SU-DHL-6 (cell line): ENCODE measurements around the gene TRPM8.
"Not testable (repeated sequence)": the region's sequence is repeated elsewhere in the genome, so short reads cannot be mapped to it uniquely, and the experiment has no call there.

Experiments used
- H2AFZ ChIP-seq: fragments of 200-600 bp; sonication (generic); 2 replicates; pipeline ENCODE4 v1.6.1; 2014; ENCODE audit warnings: low read depth, mild to moderate bottlenecking, moderate library complexity, mixed read lengths, antibody characterized with exemption, low read length; ENCODE audit not compliant: severe bottlenecking
- H3F3A ChIP-seq: fragments of 200-600 bp; shearing (Covaris generic); 2 replicates; pipeline ENCODE4 v1.6.0; 2016; ENCODE audit warnings: antibody characterized with exemption, mild to moderate bottlenecking; ENCODE audit not compliant: insufficient read depth
- H3K27ac ChIP-seq: fragments of 200-600 bp; sonication (generic); 2 replicates; pipeline ENCODE4 v1.5.1; 2016; ENCODE audit warnings: low read depth, mild to moderate bottlenecking, low read length, moderate library complexity, mixed read lengths
- H3K27me3 ChIP-seq: fragments of 200-600 bp; sonication (generic), shearing (Covaris generic); 2 replicates; pipeline ENCODE4 v1.6.0; 2014; ENCODE audit warnings: mild to moderate bottlenecking, low read length
- H3K36me3 ChIP-seq: fragments of 200-600 bp; sonication (generic); 2 replicates; pipeline ENCODE4 v1.6.1; 2014; ENCODE audit warnings: mild to moderate bottlenecking, low read length, mixed read lengths
- H3K4me2 ChIP-seq: fragments of 300-600, 200-600 bp; shearing (Covaris generic), sonication (generic); 2 replicates; pipeline ENCODE4 v1.6.0; 2014; ENCODE audit warnings: low read length, low read depth, mild to moderate bottlenecking; ENCODE audit not compliant: poor library complexity, severe bottlenecking
- H3K4me3 ChIP-seq: fragments of 200-600 bp; sonication (generic); 2 replicates; pipeline ENCODE4 v1.5.1; 2014; ENCODE audit warnings: antibody characterized with exemption, low read length, mild to moderate bottlenecking, mixed read lengths; ENCODE audit not compliant: insufficient read depth, poor library complexity, severe bottlenecking
- H3K79me2 ChIP-seq: fragments of 200-600 bp; sonication (generic); 2 replicates; pipeline ENCODE4 v1.6.1; 2014; ENCODE audit warnings: mild to moderate bottlenecking, low read length, moderate library complexity; ENCODE audit not compliant: insufficient read depth
- H3K9ac ChIP-seq: fragments of 200-600 bp; sonication (generic); 2 replicates; pipeline ENCODE4 v1.7.0; 2014; ENCODE audit warnings: mild to moderate bottlenecking, low read length
- H3K9me2 ChIP-seq: fragments of 200-600 bp; sonication (generic); replicated peaks from 2 replicates; pipeline ENCODE4 v1.6.1; 2014; ENCODE audit warnings: low read length; ENCODE audit not compliant: insufficient read depth
- H3K9me3 ChIP-seq: fragments of 200-600 bp; sonication (generic); 2 replicates; pipeline ENCODE4 v1.6.1; 2014; ENCODE audit warnings: low read length, mixed read lengths; ENCODE audit not compliant: insufficient read depth
- H4K20me1 ChIP-seq: fragments of 200-600 bp; sonication (generic); 2 replicates; pipeline ENCODE4 v1.6.1; 2014; ENCODE audit warnings: low read depth, mild to moderate bottlenecking, antibody characterized with exemption, low read length, moderate library complexity, mixed read lengths
- EZH2phosphoT487 ChIP-seq: fragments of 200-600 bp; sonication (generic), shearing (Covaris generic); conservative IDR thresholded peaks from 2 replicates; pipeline ENCODE4 v1.6.1; 2018; ENCODE audit warnings: mild to moderate bottlenecking, antibody characterized with exemption, low read length, moderate library complexity, mixed read lengths
- TF ChIP-seq, protein P1 (sequence below): fragments of 200-600 bp; sonication (generic); IDR thresholded peaks from one replicate; pipeline ENCODE4 v1.5.1; 2017; ENCODE audit warnings: antibody characterized with exemption, mild to moderate bottlenecking, low read length, moderate library complexity; ENCODE audit not compliant: insufficient read depth, poor library complexity, severe bottlenecking

TRPM8 gene

DNA sequence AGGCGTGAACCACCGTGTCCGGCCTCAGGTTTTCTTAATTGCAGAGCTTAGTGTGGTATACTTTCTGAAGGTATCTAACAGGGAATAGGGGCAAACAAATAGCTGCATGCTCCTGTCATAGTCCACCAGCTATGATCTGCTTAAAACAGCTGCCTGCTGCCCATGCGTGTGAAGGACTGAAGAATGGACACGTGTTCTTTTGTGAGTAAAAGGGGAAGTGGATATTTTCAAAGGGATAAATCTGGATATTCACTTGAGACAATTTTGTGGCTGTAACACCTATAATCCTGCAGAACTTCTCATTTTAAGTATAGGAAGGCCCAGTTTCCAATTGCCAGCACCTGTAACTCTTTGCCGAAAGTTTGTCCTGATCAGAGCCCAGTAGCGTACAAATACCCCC, 44.7 kb downstream of the TRPM8 start:
- no peaks in the 10 kb centered on the region for H3K9me2 ChIP-seq
- H3K27ac ChIP-seq, result no peak overlapping the region
- H3K4me2 ChIP-seq, result no peak overlapping the region
- H3K36me3 ChIP-seq, result no peaks in the 10 kb centered on the region
- no peak overlapping the region for H3K4me3 ChIP-seq
- no peak overlapping the region for H3K9ac ChIP-seq
- no peak for TF ChIP-seq EZH2phosphoT487
- TF ChIP-seq, protein P1, sequence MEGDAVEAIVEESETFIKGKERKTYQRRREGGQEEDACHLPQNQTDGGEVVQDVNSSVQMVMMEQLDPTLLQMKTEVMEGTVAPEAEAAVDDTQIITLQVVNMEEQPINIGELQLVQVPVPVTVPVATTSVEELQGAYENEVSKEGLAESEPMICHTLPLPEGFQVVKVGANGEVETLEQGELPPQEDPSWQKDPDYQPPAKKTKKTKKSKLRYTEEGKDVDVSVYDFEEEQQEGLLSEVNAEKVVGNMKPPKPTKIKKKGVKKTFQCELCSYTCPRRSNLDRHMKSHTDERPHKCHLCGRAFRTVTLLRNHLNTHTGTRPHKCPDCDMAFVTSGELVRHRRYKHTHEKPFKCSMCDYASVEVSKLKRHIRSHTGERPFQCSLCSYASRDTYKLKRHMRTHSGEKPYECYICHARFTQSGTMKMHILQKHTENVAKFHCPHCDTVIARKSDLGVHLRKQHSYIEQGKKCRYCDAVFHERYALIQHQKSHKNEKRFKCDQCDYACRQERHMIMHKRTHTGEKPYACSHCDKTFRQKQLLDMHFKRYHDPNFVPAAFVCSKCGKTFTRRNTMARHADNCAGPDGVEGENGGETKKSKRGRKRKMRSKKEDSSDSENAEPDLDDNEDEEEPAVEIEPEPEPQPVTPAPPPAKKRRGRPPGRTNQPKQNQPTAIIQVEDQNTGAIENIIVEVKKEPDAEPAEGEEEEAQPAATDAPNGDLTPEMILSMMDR, result no peak
- H3F3A ChIP-seq, result no peaks in the 10 kb centered on the region
- no peak overlapping the region for H2AFZ ChIP-seq
- no peaks in the 10 kb centered on the region for H3K27me3 ChIP-seq
- H3K79me2 ChIP-seq, result no peaks in the 10 kb centered on the region
- no peaks in the 10 kb centered on the region for H4K20me1 ChIP-seq
- H3K9me3 ChIP-seq, result no peaks in the 10 kb centered on the region

DNA sequence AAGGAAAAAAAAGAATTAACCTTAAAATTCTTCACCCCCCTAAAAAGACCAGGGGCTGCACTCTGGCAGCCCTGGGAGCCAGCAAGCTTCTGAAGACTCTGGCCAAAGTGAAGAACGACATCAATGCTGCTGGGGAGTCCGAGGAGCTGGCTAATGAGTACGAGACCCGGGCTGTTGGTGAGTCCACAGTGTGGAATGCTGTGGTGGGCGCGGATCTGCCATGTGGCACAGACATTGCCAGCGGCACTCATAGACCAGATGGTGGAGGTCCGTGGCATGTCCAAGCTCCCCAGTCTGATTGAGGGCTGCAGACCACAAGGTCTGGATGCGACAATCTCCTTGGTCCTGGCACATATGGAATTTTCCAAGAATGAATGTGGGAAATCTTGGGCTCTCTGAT, 47.4 kb downstream of the TRPM8 start:
- H3K36me3 ChIP-seq, result no peaks in the 10 kb centered on the region
- H3F3A ChIP-seq, result no peaks in the 10 kb centered on the region
- H3K9ac ChIP-seq, result no peak overlapping the region
- H3K27ac ChIP-seq, result no peak overlapping the region
- no peak overlapping the region for H3K4me2 ChIP-seq
- H3K4me3 ChIP-seq, result no peak overlapping the region
- H3K79me2 ChIP-seq, result no peaks in the 10 kb centered on the region
- H2AFZ ChIP-seq, result no peak overlapping the region
- TF ChIP-seq, protein P1, result no peak
- no peak for TF ChIP-seq EZH2phosphoT487
- no peaks in the 10 kb centered on the region for H3K9me2 ChIP-seq
- no peaks in the 10 kb centered on the region for H3K27me3 ChIP-seq
- no peaks in the 10 kb centered on the region for H3K9me3 ChIP-seq
- no peaks in the 10 kb centered on the region for H4K20me1 ChIP-seq

DNA sequence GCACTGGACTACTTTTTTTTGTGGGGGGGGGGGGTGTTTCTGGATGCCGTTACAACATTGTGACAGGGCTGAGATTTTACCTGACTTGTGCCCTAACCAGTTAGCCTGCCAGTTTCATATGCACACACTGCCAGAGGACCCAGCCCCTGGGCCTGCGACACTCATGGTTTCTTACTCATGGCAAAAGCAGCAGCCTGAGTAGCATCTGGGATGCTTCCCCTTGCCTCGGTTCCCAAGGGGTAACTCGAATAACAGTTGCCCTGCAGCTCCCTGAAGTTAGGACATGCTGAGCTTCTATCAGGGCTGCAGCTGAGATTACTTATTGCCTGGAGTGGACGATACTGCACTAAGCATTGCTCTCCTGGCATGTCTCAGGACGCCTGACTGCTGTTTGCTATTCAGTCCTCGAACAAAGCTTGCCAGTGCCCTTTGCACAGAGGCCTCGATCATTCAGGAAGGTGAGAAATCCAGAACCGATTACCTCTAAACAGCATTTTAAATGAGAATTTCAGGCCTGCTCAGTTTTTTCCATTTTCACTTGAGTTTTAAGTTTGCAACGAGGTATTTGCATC, 47.9 kb downstream of the TRPM8 start:
- Histone ChIP-seq H4K20me1 (no peaks in the 10 kb centered on the region), H3K9me2 (no peaks in the 10 kb centered on the region), H3K9ac (no peak overlapping the region), H3K4me3 (no peak overlapping the region), H3F3A (no peaks in the 10 kb centered on the region), H3K4me2 (no peak overlapping the region), H3K79me2 (no peaks in the 10 kb centered on the region), H3K9me3 (no peaks in the 10 kb centered on the region), H3K27me3 (no peaks in the 10 kb centered on the region), H3K27ac (no peak overlapping the region), H3K36me3 (no peaks in the 10 kb centered on the region), H2AFZ (no peak overlapping the region)
- TF ChIP-seq EZH2phosphoT487, result no peak
- TF ChIP-seq, protein P1, result no peak

DNA sequence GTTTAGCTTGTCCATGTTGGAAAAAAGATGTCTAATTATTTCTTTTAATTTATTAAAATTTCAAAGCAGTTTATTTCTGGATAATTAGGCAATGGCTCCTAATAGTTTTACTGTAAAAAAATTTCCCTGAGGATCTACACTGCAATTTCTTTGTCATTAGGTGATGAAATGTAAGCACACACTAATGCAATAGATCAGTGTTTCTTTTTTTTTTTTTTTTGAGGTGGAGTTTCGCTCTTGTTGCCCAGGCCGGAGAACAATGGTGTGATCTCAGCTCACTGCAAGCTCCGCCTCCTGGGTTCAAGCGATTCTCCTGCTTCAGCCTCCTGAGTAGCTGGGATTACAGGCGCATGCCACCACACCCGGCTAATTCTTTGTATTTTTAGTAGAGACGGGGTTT, 48.5 kb downstream of the TRPM8 start:
- H3K4me2 ChIP-seq, H3K9me2 ChIP-seq, H4K20me1 ChIP-seq, H3F3A ChIP-seq, H2AFZ ChIP-seq, H3K9ac ChIP-seq, H3K27ac ChIP-seq, H3K36me3 ChIP-seq, H3K4me3 ChIP-seq, H3K9me3 ChIP-seq, H3K27me3 ChIP-seq, H3K79me2 ChIP-seq: not testable (repeated sequence)
